Heart left ventricle (tissue), 13 donors: ENCODE data around the gene GRIK5.

Experiments
- CTCF ChIP-seq, 12 donors: fragments of 200-600 bp; sonication (generic) in 4 of 12; IDR thresholded peaks; one replicate each; pipeline versions ENCODE4 v1.5.0 to v1.8.0; 2018 to 2022; ENCODE audit warnings: antibody characterized with exemption in 12 of 12, mild to moderate bottlenecking in 5 of 12
- POLR2A ChIP-seq, 2 donors: fragments of 450-650 bp; IDR thresholded peaks; one replicate each; pipeline ENCODE4 v1.6.1; 2017; ENCODE audit warnings: antibody characterized with exemption in 2 of 2, mild to moderate bottlenecking in 2 of 2, moderate library complexity in 2 of 2
- donor health status: ischemic (EF 13 %, LVEDD 7.1; RV severe dilation, severe dysfunction).
- donor health status: DM: no; HTN: yes; CAD: no.
- donor health status: DM: no; HTN: no; CAD: no.
- donor health status: ischemic (EF 25% LVEDD 6.9; RV normal size, moderate dysfunction).
- donor health status: ischemic (EF 25% LVEDD 5.7; RV mildly dilated, moderate dysfunction).
- donor health status: ischemic (EF 35%, LVEDD 5.7; RV mildly dilated, moderate dysfunction).
- donor health status: nonischemic (EF 11% LVEDD 7.7; RV severe dilation, severe dysfunction).
- donor health status: DM: yes; HTN: yes; CAD: no.
- donor health status: PGD.
- donor health status: ischemic (EF 29% LVEDD 5.4; RV normal size, mild dysfunction).
- donor health status: nonischemic (EF 23%, LVEDD 6.1; RV moderate dilation, normal function).

- TF ChIP-seq CTCF (IDR thresholded peaks at IDR 0.05) (peak in 11 of 12 donors; percentile 7 to 44 (median 23)), POLR2A (IDR thresholded peaks at IDR 0.05) (no peak)
These were observed 41.4 kb downstream of the GRIK5 start for GRCh38 chr19:42028304-42029216.
